Jurkat, Clone E6-1 (cell line): Measurements from ENCODE around the gene NBPF15. TPM values are rescaled to one million over a fixed set of nuclear protein-coding genes. Genes with fewer than 3 reads are reported as not detected.
"Not testable (repeated sequence)": the region's sequence is repeated elsewhere in the genome, so short reads cannot be mapped to it uniquely, and the experiment has no call there.

Experiments
- DNase-seq: peaks from one replicate; pipeline ENCODE4 v3.0.0-alpha.2; 2011; ENCODE audit warnings: low read depth, low spot score
- H3K4me3 ChIP-seq: 2 replicates; pipeline ENCODE4 v1.5.1; 2011; ENCODE audit warnings: mild to moderate bottlenecking, low read length, control low read depth, moderate library complexity
- polyA plus RNA-seq: library from polyadenylated mRNA; unstranded; fragments of >200 nt; gene quantifications from one replicate; pipeline ENCODE4 v1.2.1, GENCODE V29; 2012; ENCODE audit warnings: missing spikeins; ENCODE audit not compliant: insufficient read length, insufficient read depth

Gene NBPF15, protein sequence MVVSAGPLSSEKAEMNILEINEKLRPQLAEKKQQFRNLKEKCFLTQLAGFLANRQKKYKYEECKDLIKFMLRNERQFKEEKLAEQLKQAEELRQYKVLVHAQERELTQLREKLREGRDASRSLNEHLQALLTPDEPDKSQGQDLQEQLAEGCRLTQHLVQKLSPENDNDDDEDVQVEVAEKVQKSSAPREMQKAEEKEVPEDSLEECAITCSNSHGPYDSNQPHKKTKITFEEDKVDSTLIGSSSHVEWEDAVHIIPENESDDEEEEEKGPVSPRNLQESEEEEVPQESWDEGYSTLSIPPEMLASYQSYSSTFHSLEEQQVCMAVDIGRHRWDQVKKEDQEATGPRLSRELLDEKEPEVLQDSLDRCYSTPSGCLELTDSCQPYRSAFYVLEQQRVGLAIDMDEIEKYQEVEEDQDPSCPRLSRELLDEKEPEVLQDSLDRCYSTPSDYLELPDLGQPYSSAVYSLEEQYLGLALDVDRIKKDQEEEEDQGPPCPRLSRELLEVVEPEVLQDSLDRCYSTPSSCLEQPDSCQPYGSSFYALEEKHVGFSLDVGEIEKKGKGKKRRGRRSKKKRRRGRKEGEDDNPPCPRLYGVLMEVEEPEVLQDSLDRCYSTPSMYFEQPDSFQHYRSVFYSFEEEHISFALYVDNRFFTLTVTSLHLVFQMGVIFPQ
- polyA plus RNA-seq, result 19.1 TPM

DNA sequence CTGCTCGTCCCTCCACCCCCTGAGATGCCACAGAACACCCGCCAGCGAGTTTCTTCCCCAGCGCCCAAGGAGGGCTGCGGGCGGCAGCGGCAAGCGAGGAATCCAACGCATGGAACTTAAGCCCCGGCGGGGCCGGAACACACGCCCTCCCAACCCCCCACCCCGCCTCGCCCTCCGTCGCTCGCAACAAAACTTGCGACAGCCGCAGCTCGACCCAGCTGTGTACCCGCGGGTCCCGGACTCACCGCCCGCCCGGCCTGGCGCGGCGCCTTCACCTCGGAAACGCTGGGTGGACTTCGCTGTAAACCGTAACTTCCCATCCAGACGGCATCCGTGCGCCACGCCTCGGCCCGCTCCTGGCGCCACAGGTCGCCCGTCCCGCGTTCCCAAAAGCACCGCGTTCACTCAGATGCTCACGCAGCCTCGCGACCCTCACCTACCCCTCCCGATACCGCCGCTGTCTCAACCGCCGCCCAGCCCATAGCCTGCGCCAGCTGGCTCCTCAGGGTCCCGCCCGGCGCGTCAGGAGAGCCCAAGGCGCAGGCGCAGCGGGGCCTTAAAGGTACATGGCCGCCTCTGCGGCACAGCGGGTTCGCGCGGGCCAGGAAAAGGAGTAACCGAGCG lies at the start of gene NBPF15:
Gene NBPF15, minus strand, starts transcription at position 534 of the 624 bp plus-strand sequence. CDS start 21,666 bp downstream, outside the sequence.
- DNase-seq, result peak; percentile 16
- peak within 1 kb of the TSS; percentile 49 for H3K4me3 ChIP-seq

DNA sequence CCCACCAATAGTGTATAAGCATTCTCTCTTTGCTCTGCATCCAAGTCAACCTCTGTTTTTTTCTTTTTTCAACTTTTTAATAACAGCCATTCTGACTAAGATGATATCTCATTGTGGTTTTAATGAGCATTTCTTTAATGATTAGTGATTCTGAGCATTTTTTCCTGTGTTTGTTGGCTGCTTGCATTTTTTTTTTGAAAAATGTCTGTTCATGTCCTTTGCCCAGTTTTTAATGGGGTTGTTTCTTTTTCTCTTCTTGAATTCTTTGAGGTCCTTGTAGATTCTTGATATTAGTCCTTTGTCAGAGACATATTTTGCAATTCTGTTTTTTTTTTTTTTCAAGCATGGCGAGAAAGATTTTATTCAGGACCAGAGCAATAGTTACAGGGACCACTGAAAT lies 35.0 kb upstream of the NBPF15 start:
- H3K4me3 ChIP-seq, DNase-seq: not testable (repeated sequence)

DNA sequence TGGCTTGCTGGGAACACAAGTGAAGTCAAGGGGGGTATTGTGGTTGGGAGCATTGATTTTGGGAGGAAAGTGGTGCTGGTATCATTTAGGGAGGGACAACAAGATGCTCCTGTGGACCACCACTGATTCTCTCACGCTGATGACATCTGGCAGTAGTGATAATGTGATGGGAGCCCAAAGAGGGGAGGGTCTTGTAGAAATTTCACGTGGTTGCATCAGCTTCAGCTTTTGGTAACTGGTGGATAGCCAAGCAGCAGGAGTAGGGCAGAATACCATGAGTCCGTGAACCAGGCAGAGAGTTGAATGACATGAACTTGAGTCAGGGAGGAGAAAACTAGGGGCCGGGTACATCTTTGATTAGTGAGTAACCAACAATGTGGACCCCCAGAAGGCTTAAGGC lies 32.7 kb upstream of the NBPF15 start:
- DNase-seq, H3K4me3 ChIP-seq: not testable (repeated sequence)

DNA sequence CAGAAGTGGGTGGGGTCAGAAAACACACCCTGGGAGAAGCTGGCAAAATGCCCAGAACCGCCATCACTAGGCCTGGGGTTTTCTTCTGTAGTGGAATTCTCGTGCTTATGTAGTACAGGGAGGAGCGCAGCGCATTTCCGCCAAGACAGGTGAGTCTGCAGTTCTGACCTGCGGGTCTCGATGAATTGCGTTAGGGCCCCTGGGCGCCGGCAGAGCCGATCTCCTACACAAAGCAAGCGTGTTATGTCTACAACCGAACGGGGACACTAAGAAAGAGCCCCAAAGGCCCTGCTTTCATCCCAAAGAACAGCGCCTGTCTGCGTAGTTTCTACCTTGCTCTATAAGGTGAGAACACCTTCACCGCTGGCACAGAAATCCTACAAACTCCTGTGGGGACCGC lies 28.9 kb upstream of the NBPF15 start:
- H3K4me3 ChIP-seq, DNase-seq: not testable (repeated sequence)

DNA sequence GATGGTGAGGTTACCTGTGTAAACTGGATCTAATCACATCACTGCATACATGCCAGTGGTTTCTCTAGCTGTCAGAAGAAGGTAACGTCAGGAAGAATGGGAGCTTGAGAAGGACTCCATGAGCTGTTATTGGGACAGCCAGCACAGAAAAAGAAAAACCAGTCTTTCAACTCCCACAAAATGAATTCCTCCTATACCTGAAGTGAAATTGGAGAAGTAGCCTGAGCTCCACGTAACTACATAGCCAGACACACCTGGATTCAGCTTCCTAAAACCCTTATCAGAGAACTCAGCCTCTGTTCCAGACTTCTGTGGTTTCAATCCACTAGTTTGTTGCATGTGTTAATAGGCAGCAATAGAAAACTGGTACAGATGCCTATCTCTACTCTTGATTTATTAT lies 25.5 kb upstream of the NBPF15 start:
- H3K4me3 ChIP-seq, DNase-seq: not testable (repeated sequence)

DNA sequence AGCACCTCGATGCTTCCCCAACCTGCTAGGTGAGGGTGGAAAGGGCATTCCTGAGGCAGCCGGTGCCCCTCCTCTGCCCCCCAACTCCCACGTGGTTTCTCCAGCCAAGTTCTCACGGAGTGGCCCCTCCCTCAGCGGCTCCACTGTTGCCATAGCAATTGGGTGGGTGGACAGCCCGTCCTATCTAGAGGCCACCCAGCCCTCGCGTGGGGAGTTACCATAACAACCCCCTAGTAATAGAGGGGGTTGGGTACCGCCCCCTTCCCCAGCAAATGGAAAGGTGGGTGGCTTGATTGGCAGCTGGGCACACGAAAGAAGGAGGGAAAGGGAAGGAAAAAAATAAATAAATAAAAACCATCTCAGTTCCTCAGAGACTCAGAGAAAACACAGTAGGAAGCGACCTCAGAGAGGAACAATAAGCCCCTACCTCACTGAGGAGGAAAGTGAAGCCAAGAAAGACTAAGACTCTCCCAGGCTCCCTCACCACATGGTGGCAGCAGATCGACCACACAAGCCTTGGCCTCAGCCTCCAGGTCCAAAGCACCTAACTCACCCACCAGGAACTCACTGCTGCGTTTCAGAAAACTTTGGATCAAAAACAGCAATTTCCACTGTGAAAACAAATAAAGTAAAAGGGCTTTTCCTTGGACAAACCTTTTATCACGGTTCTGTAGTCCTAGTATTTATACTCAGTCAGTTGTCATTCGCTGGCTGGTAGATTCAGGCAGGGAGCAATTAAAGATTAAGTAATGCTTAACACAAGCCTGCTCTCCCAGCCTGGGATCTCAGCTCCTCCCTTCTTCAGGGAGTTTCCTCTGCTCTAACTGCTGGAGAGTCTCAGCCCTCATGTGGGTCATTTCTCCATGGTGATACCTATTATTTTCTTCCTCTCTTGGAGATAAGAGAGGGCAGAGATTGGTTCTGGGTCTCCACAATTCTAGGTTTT lies 23.9 kb upstream of the NBPF15 start:
- DNase-seq, H3K4me3 ChIP-seq: not testable (repeated sequence)

DNA sequence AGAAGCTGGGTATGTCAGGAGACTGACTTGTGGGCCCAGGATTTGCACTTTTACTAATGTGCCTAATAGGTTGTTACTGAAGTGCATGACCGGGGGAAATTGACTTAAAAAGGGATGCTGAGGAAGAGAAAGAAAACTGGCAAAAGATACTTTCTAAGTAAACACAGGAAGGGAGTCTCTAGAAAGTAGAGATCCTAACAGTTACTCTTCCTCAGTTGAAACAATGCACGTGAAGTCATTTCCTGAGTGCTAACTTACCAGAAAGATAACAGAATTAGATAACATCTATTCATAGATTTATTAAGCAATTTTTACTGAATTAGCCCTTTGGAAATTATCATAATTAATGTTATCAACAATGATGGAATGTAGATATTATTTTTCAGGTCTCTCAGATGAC lies 12.4 kb upstream of the NBPF15 start:
- H3K4me3 ChIP-seq, DNase-seq: not testable (repeated sequence)

DNA sequence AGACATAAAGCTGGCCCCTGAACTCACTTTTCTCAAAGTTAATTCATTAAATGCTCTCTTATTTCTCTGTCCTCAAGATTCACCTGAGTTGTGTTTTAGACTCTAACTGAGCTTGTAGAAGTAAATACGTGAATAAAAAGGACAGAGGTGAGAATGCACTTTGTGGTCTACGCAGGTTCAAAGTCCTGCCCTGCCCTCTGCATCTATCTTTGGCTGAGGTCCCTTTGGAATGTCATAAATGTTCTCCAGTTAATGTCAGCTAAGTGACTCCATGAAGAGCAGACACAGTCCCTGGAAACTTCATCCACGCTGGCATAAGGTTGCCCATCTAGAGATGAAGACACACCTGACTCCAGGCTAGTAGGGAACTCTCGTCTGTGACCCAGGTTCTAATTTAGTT lies 10.0 kb upstream of the NBPF15 start:
- H3K4me3 ChIP-seq, DNase-seq: not testable (repeated sequence)

DNA sequence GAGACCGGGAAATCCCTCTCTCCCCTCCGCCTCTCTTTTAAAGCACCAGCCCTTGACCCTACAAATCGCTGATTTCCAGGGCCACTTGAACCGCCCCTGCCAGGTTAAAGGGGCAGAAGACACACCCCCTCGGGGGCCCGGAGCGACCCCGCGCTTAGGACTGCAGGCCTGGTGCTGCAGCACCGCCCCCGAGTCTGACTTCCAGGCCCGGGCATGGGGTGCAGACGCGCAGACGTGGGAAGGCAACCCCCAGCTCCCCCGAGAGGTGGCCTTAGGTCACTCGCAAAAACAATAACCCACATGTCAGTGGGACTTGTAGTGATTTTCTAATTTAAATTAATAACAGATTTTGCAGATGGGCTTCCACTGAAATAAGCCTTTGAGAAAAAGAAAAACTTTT lies 309 bp upstream of the NBPF15 start:
- DNase-seq, H3K4me3 ChIP-seq: not testable (repeated sequence)

DNA sequence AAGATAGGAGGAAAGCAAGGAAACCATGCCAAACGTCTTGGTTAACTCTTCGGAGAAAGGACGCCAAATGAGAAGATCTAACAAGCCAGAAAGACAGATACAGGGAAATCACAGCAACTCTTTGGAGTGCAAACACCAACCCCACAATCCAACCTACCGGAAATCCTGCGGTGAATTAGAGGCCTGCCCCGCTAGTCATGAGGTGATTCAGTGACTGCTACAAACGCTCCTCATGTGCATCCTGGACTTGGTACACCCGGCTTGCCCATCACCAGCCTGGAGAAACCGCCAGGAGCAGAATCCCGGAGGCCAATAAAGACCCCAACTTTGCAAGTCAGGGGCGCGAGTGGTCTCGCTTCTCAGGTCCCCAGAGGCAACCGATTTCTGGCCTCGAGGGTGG lies 783 bp downstream of the NBPF15 start:
- peak overlapping the region; percentile 49 for H3K4me3 ChIP-seq
- DNase-seq, result not testable (repeated sequence)

DNA sequence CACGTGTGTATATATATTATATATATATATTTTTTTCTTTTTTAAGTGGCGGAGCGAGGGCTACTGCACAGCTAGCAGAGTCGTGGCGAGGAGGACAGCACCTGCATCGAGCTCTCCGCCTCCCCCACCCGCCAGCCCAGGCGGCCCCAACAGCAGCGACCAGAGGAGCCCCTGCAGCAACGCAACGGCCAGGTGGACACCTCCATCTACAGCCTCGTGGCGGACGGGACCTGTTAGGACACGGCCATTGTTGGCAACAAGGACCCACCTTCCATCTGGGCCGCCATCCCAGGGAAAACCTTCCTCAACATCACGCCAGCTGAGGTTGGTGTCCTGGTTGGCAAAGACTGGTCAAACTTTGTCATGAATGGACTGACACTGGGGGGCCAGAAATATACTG lies 19.1 kb downstream of the NBPF15 start:
- not testable (repeated sequence) for H3K4me3 ChIP-seq, DNase-seq

DNA sequence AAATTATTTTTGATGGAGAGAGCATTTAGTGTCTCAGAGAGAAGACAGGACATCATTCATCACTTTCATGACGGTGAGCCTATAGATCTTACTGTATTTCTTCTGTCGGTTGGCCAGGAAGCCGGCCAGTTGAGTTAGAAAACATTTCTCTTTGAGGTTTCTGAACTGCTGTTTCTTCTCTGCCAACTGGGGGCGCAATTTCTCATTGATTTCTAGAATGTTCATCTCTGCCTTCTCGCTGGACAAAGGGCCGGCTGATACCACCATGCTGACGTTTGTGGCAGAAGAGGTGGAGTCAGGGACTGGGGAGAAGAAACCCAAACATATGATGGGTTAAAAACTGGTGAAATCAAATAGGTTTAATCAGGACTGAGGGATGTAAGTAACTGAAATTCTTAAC lies 21.7 kb downstream of the NBPF15 start:
- H3K4me3 ChIP-seq, DNase-seq: not testable (repeated sequence)

DNA sequence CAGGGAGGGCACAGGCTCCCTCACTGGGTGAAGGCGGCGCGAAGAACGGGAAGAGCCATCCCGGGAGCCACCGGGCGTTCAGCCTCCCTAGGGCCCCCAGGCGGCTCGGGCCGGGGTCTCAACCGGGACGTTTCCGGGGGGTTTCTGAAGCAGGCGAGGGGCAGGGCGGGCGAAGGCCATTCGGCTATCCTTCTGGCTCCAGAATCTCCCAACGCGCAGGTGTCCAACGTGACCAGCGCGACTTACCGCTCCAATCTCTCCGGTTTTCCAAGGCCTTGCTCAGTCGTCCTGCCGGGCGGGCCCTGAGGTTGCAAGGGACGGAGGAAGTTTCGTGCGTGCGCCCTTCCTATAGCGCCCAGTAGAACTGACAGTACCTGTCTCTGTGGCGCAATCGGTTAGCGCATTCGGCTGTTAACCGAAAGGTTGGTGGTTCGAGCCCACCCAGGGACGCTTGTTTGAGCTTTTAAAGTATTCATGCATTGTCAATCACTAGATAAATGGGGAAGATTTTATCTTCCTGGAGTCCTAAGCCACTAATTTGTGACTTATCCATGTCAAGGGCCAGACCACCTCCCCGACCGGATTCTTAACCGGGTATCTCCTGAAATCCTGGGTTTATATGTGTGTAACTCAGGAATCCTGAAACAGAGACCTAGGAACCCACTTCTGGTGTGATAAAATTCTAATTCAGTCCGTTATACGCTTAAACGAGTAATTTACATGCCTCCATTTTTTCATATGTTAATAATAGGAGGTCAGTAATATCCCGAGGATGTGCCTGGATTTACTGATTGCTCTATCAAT lies 42.4 kb downstream of the NBPF15 start:
- not testable (repeated sequence) for DNase-seq, H3K4me3 ChIP-seq

DNA sequence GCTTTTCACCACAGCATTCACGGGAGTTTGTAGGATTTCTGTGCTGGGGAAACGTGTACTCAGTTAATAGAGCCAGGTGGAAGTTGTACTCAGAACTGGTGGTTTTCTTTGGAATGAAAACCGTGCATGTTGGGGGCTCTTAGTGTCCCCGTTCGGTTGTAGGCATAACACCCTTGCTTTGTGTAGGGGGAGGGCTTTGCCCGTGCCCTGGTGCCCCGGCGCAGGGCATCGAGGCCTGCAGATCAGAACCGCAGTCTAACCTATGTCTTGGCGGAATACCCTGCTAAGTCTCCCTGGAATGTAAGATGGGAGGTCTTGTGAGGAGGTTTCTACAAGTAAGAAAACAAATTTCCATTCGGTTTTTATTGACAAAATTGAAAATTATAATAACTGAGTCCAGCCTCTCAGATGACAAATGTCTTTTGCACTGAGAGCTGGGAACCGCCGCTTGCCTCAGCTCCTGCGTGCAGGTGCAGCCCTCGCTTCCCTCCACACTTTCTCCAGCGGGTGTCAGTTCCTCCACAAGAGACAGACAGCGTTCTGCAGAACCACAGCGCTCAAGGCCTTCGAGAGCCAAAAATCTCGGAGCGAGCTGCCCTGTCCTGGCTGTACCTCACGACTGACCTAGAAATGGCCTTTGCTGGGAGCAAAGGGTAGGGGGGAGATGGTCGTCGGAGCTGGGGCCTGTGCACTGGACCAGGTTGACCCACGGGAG lies 47.9 kb downstream of the NBPF15 start:
- not testable (repeated sequence) for DNase-seq, H3K4me3 ChIP-seq

DNA sequence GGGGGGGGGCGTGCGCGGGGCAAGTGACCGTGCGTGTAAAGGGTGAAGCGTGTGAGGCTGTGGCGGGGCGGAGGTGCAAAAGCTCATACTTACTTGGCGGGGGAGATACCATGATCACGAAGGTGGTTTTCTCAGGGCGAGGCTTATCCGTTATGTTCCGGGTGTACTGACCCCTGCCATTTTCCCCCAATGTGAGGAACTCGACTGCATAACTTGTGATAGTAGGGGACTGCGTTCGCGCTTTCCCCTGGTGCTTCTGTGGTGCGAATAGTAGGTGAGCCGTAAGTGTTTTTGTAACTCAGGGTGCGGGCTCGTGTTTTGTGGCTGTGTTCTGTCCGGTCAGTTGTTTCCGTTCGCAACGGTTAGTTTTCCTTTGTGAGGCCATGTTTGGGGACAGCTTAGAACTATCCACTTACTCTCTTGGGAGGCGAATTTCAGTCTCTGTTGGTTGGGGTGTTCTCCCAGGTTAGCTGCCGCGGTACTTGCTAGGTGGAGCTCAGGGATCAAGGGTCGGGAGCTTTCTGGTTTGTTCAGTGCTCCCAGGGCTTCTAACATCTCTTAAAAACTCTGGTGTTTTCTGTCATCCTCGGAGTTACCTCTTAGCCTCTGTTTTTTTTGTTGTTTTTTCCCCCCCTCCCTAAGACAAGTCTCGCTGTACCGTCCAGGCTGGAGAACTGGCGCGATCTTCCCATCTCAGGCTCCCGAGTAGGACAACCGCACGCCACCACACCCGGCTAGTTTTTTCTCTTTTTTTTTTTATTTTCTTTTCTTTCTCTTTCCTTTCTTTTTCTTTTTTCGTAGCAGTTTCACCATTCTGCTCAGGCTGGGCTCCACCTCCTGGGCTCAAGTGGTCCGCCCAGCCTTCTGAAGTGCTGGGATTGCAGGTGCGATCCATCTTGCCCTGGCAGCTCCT lies 48.7 kb downstream of the NBPF15 start:
- not testable (repeated sequence) for DNase-seq, H3K4me3 ChIP-seq

DNA sequence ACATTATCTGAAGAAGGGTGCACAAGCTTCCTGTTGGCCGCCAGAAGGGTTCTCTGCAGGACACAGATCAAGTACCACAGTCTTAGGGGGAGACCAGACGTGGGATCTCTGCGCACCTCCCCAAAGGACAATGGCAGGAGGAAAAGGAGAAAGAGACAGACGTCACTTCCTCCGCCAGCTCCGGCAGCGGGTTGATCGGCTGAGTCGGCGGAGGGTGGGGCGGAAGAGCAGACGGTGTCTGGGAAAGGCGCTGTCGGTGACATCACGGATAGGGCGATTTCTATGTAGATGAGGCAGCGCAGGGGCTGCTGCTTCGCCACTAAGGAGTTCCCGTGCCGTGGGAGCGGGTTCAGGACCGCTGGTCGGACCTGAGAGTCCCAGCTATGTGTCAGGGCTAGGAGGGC lies 49.4 kb downstream of the NBPF15 start:
- not testable (repeated sequence) for H3K4me3 ChIP-seq, DNase-seq
